Nephron (organoid): Measurements from ENCODE around the gene MROH2A.
"Not testable (repeated sequence)": the region's sequence is repeated elsewhere in the genome, so short reads cannot be mapped to it uniquely, and the experiment has no call there.

Experiments
- H3K27ac Mint-ChIP-seq, 3 experiments: 2 replicates each; pipeline ENCODE4 v1.8.0; 2020; ENCODE audit warnings: mixed read lengths in 3 of 3, mild to moderate bottlenecking in 2 of 3, moderate library complexity in 1 of 3
- H3K27me3 Mint-ChIP-seq: 2 replicates; pipeline ENCODE4 v1.8.0; 2021; ENCODE audit warnings: low read depth, mild to moderate bottlenecking, moderate library complexity, mixed read lengths
- H3K36me3 Mint-ChIP-seq: 2 replicates; pipeline ENCODE4 v1.8.0; 2020; ENCODE audit warnings: low read depth, mixed read lengths
- H3K4me1 Mint-ChIP-seq: 2 replicates; pipeline ENCODE4 v1.8.0; 2020; ENCODE audit warnings: mixed read lengths
- H3K4me3 Mint-ChIP-seq, 3 experiments: 2 replicates each; pipeline ENCODE4 v1.8.0; 2020; ENCODE audit warnings: mild to moderate bottlenecking in 3 of 3, mixed read lengths in 3 of 3, moderate library complexity in 2 of 3
- H3K9me3 Mint-ChIP-seq: 2 replicates; pipeline ENCODE4 v1.8.0; 2020; ENCODE audit warnings: mixed read lengths
- CTCF ChIP-seq, 3 experiments: fragments of 200-600 bp; sonication (generic); IDR thresholded peaks; one replicate each; pipeline ENCODE4 v1.5.0; 2021; ENCODE audit warnings: antibody characterized with exemption in 3 of 3; ENCODE audit not compliant: unreplicated experiment in 3 of 3

MROH2A gene

GRCh38 chr2:233778030-233778429 lies at the start of gene MROH2A:
TSS of gene MROH2A (plus strand) at chr2:233778330. CDS start at chr2:233779359, 1,029 bp downstream.
- H3K27ac Mint-ChIP-seq = no peak within 1 kb of the TSS
- H3K4me1 Mint-ChIP-seq = no peaks in the 10 kb centered on the region
- peaks cover 4% of the 10 kb centered on the region for H3K27me3 Mint-ChIP-seq
- no peaks in the 10 kb centered on the region for H3K36me3 Mint-ChIP-seq
- TF ChIP-seq CTCF (IDR thresholded peaks at IDR 0.05; ENCODE audit: unreplicated experiment in 3 of 3) = no peak
- H3K4me3 Mint-ChIP-seq = no peak within 1 kb of the TSS
- peaks cover 18% of the 10 kb centered on the region for H3K9me3 Mint-ChIP-seq

DNA sequence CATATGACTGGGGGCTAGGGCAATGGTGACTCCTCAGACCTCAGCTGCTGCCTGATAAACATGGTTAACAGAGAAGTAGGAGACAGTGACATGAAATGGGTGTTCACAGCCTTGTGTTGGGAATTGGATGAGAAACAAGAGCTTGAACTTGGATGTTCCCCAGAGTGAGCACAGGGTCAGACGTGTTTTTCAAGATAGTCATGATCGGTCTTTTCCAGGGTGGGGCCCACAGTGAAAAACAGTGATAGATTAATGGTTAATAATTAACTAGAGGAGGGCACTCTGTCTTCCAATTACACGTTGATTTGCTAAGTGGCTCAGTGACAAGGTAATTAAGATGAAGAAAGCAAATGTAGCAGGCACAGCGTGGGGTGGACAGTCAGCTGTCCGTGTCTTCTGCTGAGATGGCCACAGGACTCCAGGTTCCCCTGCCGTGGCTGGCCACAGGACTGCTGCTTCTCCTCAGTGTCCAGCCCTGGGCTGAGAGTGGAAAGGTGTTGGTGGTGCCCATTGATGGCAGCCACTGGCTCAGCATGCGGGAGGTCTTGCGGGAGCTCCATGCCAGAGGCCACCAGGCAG lies 49.3 kb upstream of the MROH2A start, which contains the start of gene UGT1A3:
UGT1A3 (plus strand) TSS at position 320 of the 579 bp plus-strand sequence; CDS start at position 405, 85 bp downstream.
- peaks cover 9% of the 10 kb centered on the region for H3K27me3 Mint-ChIP-seq
- no peaks in the 10 kb centered on the region for H3K4me1 Mint-ChIP-seq
- H3K36me3 Mint-ChIP-seq = no peaks in the 10 kb centered on the region
- no peak within 1 kb of the TSS for H3K4me3 Mint-ChIP-seq
- H3K9me3 Mint-ChIP-seq = peaks cover 6% of the 10 kb centered on the region
- no peak for TF ChIP-seq CTCF (IDR thresholded peaks at IDR 0.05; ENCODE audit: unreplicated experiment in 3 of 3)
- H3K27ac Mint-ChIP-seq = no peak within 1 kb of the TSS

DNA sequence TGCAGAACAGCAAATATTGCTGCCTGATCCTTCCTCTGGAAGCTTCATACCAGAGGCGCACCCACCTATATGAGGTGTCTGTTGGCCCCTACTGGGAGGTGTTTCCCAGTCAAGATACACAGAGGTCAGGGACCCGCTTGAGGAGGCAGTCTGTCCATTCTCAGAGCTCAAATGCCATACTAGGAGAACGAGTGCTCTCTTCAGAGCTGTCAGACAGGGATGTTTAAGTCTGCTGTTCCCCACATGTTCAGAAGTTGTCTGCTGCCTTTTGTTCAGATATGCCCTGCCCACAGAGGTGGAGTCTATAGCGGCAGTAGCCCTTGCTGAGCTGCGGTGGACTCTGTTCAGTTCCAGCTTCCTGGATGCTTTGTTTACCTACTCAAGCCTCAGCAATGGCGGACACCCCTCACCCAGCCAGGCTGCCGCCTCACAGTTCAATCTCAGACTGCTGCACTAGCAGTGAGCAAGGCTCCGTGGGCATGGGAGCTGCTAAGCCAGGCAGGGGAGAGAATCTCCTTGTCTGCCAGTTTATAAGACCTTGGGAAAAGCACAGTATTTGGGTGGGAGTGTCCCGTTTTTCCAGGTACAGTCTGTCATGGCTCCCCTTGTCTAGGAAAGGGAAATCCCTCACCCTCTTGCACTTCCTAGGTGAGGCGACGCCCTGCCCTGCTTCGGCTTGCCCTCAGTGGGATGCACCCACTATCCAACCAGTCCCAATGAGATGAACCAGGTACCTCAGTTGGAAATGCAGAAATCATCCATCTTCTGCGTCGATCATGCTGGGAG lies 41.1 kb upstream of the MROH2A start:
- not testable (repeated sequence) for H3K36me3 Mint-ChIP-seq, H3K4me3 Mint-ChIP-seq, H3K4me1 Mint-ChIP-seq, H3K27ac Mint-ChIP-seq, H3K9me3 Mint-ChIP-seq, H3K27me3 Mint-ChIP-seq

- Mint-ChIP-seq H3K9me3 (no peaks in the 10 kb centered on the region), H3K27ac (no peak overlapping the region), H3K4me3 (no peak overlapping the region), H3K4me1 (no peaks in the 10 kb centered on the region), H3K36me3 (no peaks in the 10 kb centered on the region), H3K27me3 (no peaks in the 10 kb centered on the region)
- TF ChIP-seq CTCF (IDR thresholded peaks at IDR 0.05; ENCODE audit: unreplicated experiment in 3 of 3) = no peak
Measured at GRCh38 chr2:233740870-233741269, 37.3 kb upstream of the MROH2A start.

DNA sequence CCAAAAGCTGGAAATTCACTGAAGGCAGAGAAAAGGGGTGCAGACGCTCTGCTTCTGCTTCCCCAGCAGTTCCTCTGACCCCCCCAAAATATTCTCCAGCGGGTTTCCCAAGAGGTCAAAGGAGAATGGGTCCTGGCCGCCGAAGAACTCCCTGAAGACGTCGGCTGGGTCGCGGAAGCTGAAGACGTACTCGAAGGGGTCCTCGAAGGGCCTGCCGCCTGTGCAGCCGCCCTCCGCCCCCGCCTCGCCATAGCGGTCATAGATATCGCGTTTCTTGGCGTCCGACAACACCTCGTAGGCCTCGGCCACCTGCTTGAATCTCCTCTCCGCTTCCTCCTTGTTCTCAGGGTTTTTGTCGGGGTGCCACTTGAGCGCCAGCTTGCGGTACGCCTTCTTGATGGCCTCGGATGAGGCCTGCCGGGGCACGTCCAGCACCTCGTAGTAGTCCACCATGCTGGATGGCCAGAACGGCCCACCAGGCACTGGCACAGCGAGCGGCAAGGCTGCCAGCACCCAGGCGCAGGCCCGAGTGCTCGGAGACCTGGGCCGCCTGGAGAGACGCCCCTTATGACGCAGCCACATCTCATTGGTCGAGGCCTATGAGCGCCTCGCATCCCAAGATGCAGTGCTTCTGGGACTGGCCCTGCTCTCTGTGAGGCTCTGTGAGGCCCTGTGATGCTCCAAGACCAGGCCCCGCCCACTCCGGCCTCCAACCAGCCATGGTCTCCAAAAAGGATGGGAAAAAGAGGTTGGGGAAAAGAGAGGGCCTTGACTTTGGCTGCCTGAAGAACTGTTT lies 34.5 kb upstream of the MROH2A start:
- H3K4me3 Mint-ChIP-seq = no peak overlapping the region
- peaks cover 8% of the 10 kb centered on the region for H3K27me3 Mint-ChIP-seq
- H3K9me3 Mint-ChIP-seq = peaks cover 13% of the 10 kb centered on the region
- no peak for TF ChIP-seq CTCF (IDR thresholded peaks at IDR 0.05; ENCODE audit: unreplicated experiment in 3 of 3)
- H3K36me3 Mint-ChIP-seq = no peaks in the 10 kb centered on the region
- no peaks in the 10 kb centered on the region for H3K4me1 Mint-ChIP-seq
- H3K27ac Mint-ChIP-seq = no peak overlapping the region

- Mint-ChIP-seq H3K4me3 (no peak overlapping the region), H3K27me3 (peaks cover 9% of the 10 kb centered on the region), H3K9me3 (peaks cover 23% of the 10 kb centered on the region), H3K4me1 (no peaks in the 10 kb centered on the region), H3K27ac (no peak overlapping the region), H3K36me3 (no peaks in the 10 kb centered on the region)
- TF ChIP-seq CTCF (IDR thresholded peaks at IDR 0.05; ENCODE audit: unreplicated experiment in 3 of 3) = no peak
Measured at GRCh38 chr2:233745073-233745755, 32.9 kb upstream of the MROH2A start.

DNA sequence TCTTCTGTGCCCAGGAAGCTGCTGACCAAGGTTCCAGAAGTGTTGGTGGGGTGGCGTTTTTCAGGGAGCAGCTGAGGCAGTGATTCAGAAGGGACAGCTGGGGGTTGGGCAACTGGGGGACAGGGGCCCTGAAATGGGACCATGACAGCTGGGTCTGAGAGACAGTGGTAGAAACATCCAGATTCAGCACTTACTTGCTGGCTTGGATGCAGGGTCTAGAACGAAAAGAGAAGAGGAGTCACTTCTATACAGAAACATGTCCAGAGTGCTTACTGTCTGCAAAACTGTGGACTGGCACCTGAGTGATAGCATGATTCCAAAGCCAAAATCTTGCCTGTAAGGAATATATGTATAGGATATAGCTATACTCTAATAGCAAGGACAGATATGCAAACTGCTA lies 32.3 kb upstream of the MROH2A start:
- not testable (repeated sequence) for H3K4me1 Mint-ChIP-seq, H3K36me3 Mint-ChIP-seq, H3K27me3 Mint-ChIP-seq, H3K27ac Mint-ChIP-seq, H3K4me3 Mint-ChIP-seq
- peaks cover 24% of the 10 kb centered on the region for H3K9me3 Mint-ChIP-seq
